MM.1S (cell line): ENCODE measurements around the gene SLC25A1.

ENCODE experiments used
- DNase-seq: peaks from one replicate; pipeline ENCODE4 v3.0.0-alpha.2; 2015
- H2AFZ ChIP-seq: fragments of 300-600 bp; sonication (generic); 2 replicates; pipeline ENCODE4 v1.6.0; 2016; ENCODE audit warnings: antibody characterized with exemption, low read length
- H3F3A ChIP-seq: fragments of 300-600 bp; sonication (generic); 2 replicates; pipeline ENCODE4 v1.6.1; 2016; ENCODE audit warnings: mild to moderate bottlenecking, antibody characterized with exemption, low read length, moderate library complexity, mixed read lengths; ENCODE audit not compliant: insufficient read depth
- H3K27ac ChIP-seq: fragments of 300-600 bp; sonication (generic); 2 replicates; pipeline ENCODE4 v1.5.1; 2016; ENCODE audit warnings: mild to moderate bottlenecking, low read length
- H3K27me3 ChIP-seq: fragments of 300-600 bp; sonication (generic); replicated peaks from 2 replicates; pipeline ENCODE4 v1.6.0; 2016; ENCODE audit warnings: low read length; ENCODE audit not compliant: insufficient read depth
- H3K36me3 ChIP-seq: fragments of 300-600 bp; sonication (generic); replicated peaks from 2 replicates; pipeline ENCODE4 v1.6.1; 2016; ENCODE audit warnings: mild to moderate bottlenecking, low read length, mixed read lengths; ENCODE audit not compliant: insufficient read depth
- H3K4me1 ChIP-seq: fragments of 300-600 bp; sonication (generic); 2 replicates; pipeline ENCODE4 v1.6.1; 2016; ENCODE audit warnings: low read length, mixed read lengths
- H3K4me2 ChIP-seq: fragments of 300-600 bp; sonication (generic); 2 replicates; pipeline ENCODE4 v1.6.0; 2016; ENCODE audit warnings: low read depth, low read length
- H3K4me3 ChIP-seq: fragments of 300-600 bp; sonication (generic); 2 replicates; pipeline ENCODE4 v1.5.1; 2016; ENCODE audit warnings: low read length, mixed read lengths
- H3K79me2 ChIP-seq: fragments of 300-600 bp; sonication (generic); 2 replicates; pipeline ENCODE4 v1.6.1; 2016; ENCODE audit warnings: mixed run types, low read length, mixed read lengths
- H3K9ac ChIP-seq: fragments of 300-600 bp; sonication (generic); 2 replicates; pipeline ENCODE4 v1.6.1; 2016; ENCODE audit warnings: low read length, mixed read lengths
- H3K9me2 ChIP-seq: fragments of 300-600 bp; sonication (generic); replicated peaks from 2 replicates; pipeline ENCODE4 v1.6.1; 2016; ENCODE audit warnings: mild to moderate bottlenecking, low read length, mixed read lengths; ENCODE audit not compliant: insufficient read depth
- H3K9me3 ChIP-seq: fragments of 300-600 bp; sonication (generic); replicated peaks from 2 replicates; pipeline ENCODE4 v1.6.1; 2016; ENCODE audit warnings: mild to moderate bottlenecking, low read length, mixed read lengths; ENCODE audit not compliant: insufficient read depth
- H4K20me1 ChIP-seq: fragments of 300-600 bp; sonication (generic); 2 replicates; pipeline ENCODE4 v1.6.1; 2016; ENCODE audit warnings: mild to moderate bottlenecking, low read length, moderate library complexity, mixed read lengths; ENCODE audit not compliant: insufficient read depth
- CTCF ChIP-seq: fragments of 300-600 bp; sonication (generic); IDR thresholded peaks from 2 replicates; pipeline ENCODE4 v1.5.1; 2016; ENCODE audit warnings: antibody characterized with exemption, low read length, mixed read lengths
- EZH2 ChIP-seq: fragments of 300-600 bp; sonication (generic); optimal IDR thresholded peaks from 2 replicates; pipeline ENCODE3; 2017; ENCODE audit warnings: low read depth, mild to moderate bottlenecking, antibody characterized with exemption, low read length, mixed read lengths
- EZH2phosphoT487 ChIP-seq: fragments of 300-600 bp; sonication (generic); IDR thresholded peaks from 2 replicates; pipeline ENCODE4 v1.6.1; 2018; ENCODE audit warnings: antibody characterized with exemption, low read length

The SLC25A1 gene

DNA sequence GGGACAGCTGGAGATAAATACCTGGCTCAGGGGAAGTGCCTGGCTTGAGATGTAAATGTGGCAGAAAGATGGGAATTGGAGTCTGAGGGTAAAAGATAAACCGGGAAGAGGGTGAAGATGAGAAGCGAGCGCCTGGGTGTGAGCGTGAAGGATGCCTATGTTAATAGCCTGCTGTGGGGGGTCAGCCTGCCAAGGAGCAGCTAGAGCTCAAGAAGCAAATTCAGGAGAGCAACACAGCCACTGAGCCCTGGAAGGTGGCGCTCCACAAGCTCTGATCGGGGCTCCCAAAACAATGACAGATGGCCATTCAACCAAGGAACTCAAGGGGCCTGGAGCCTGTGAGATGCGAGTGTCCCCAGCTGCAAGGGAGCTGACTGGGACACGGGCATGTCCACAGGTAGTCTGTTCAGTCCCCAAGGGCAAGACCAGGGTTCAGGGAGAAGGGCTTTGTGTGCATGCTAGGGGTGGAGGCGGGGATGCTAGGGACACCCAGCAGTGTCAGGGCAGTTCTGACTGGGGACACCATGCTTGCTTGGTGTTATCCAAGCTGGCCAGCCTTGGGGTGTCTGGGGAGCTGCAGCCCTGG is 31.2 kb downstream of the SLC25A1 start:
- Histone ChIP-seq H3K4me3 (no peak overlapping the region), H3K4me1 (no peaks in the 10 kb centered on the region), H3K9ac (no peak overlapping the region), H3K9me3 (no peaks in the 10 kb centered on the region), H3K27me3 (peaks cover 41% of the 10 kb centered on the region), H3K36me3 (no peaks in the 10 kb centered on the region), H3K79me2 (peaks cover 19% of the 10 kb centered on the region), H2AFZ (no peak overlapping the region), H3K9me2 (no peaks in the 10 kb centered on the region), H3F3A (no peaks in the 10 kb centered on the region), H3K4me2 (no peak overlapping the region), H4K20me1 (no peaks in the 10 kb centered on the region), H3K27ac (no peak overlapping the region)
- no peak for DNase-seq
- TF ChIP-seq CTCF, result no peak
- no peak for TF ChIP-seq EZH2phosphoT487
- TF ChIP-seq EZH2, result no peak

DNA sequence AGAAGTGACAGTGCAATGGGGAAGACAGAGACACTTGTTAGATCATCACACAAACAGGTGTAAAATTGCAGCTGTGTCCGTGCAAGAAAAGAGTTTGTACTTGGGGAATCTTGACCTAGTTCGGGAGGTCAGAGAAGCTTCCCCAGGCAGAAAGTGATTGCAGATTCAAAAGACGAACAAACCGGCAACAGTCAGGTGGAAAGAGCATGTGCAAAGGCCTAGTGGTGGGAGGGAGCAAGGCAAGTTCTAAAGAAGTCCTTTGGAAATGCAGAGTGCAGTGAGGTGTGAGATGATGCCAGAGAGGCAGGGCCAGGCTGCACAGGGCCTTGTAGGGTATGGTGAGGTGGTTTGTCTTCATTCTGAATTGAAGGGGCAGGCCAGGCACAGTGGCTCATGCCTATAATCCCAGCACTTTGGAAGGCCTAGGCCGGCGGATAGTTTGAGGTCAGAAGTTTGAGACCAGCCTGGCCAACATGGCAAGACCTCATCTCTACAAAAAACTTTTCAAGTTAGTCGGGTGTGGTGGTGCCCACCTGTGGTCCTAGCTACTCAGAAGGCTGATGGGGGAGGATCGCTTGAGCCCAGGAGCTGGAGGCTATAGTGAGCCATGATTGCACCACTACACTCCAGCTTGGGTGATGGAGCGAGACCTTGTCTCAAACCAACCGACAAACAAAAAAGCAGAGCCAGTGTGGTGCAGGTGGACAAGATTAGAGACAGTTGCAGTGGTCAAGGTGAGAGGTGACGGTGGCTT is 32.1 kb downstream of the SLC25A1 start:
- H3K79me2 ChIP-seq, result peaks cover 22% of the 10 kb centered on the region
- H3K4me2 ChIP-seq, result no peak overlapping the region
- no peaks in the 10 kb centered on the region for H3K4me1 ChIP-seq
- DNase-seq, result no peak
- H3K9me3 ChIP-seq, result no peaks in the 10 kb centered on the region
- no peak overlapping the region for H2AFZ ChIP-seq
- H3K36me3 ChIP-seq, result no peaks in the 10 kb centered on the region
- H4K20me1 ChIP-seq, result no peaks in the 10 kb centered on the region
- peaks cover 32% of the 10 kb centered on the region for H3K27me3 ChIP-seq
- H3K9me2 ChIP-seq, result no peaks in the 10 kb centered on the region
- TF ChIP-seq CTCF (0 out of 2 replicates have a peak, but pooled peaks have one; percentile 5), EZH2 (no peak)
- H3K4me3 ChIP-seq, result no peak overlapping the region
- no peak overlapping the region for H3K27ac ChIP-seq
- H3K9ac ChIP-seq, result no peak overlapping the region
- no peaks in the 10 kb centered on the region for H3F3A ChIP-seq

GRCh38 chr22:19143967-19144400 is 34.6 kb downstream of the SLC25A1 start:
- H4K20me1 ChIP-seq, result no peaks in the 10 kb centered on the region
- peak overlapping the region; percentile 96 for H3K4me2 ChIP-seq
- TF ChIP-seq CTCF, result no peak
- TF ChIP-seq EZH2phosphoT487, result no peak
- no peak for TF ChIP-seq EZH2
- H3K79me2 ChIP-seq, result peaks cover 22% of the 10 kb centered on the region
- peak overlapping the region; percentile 18; the same call in 1 of the 2 replicates for H3K27ac ChIP-seq
- no peaks in the 10 kb centered on the region for H3F3A ChIP-seq
- H2AFZ ChIP-seq, result peak overlapping the region; percentile 94
- no peaks in the 10 kb centered on the region for H3K4me1 ChIP-seq
- H3K4me3 ChIP-seq, result peak overlapping the region; percentile 98
- H3K9me3 ChIP-seq, result no peaks in the 10 kb centered on the region
- H3K27me3 ChIP-seq, result peaks cover 18% of the 10 kb centered on the region
- H3K9me2 ChIP-seq, result no peaks in the 10 kb centered on the region
- H3K9ac ChIP-seq, result peak overlapping the region; percentile 84
- no peak for DNase-seq
- H3K36me3 ChIP-seq, result no peaks in the 10 kb centered on the region
